GM23248 (cell line): ENCODE data around the gene MYH15.

Experiments
- EZH2 ChIP-seq: fragments of 200-600 bp; sonication (generic); IDR thresholded peaks from 2 replicates; pipeline ENCODE4 v1.6.1; 2018; ENCODE audit warnings: antibody characterized with exemption, mild to moderate bottlenecking; ENCODE audit not compliant: insufficient read depth, poor library complexity, severe bottlenecking
- EZH2phosphoT487 ChIP-seq: fragments of 200-600 bp; sonication (generic); IDR thresholded peaks from 2 replicates; pipeline ENCODE4 v1.6.1; 2018; ENCODE audit warnings: antibody characterized with exemption, moderate library complexity, mild to moderate bottlenecking, low read depth; ENCODE audit not compliant: insufficient read depth

GRCh38 chr3:108486338-108486737 is 24.1 kb downstream of the MYH15 start:
- TF ChIP-seq EZH2 (no peak), EZH2phosphoT487 (no peak)
